Naive thymus-derived CD4-positive, alpha-beta T cell (primary cell): ENCODE measurements around the gene ARHGAP9. TPM values are rescaled to one million over a fixed set of nuclear protein-coding genes. Genes with fewer than 3 reads are reported as not detected.
"Not testable (repeated sequence)": the region's sequence is repeated elsewhere in the genome, so short reads cannot be mapped to it uniquely, and the experiment has no call there.

Source experiments
- ATAC-seq: fragments of 150-1000 bp; cut with Tn5 transposase; 2 replicates; pipeline ENCODE4 v1.10.0; 2021; ENCODE audit warnings: mild to moderate bottlenecking, moderate library complexity
- CTCF ChIA-PET: fragments of 350-600 bp; sonication (Branson Sonifier 250); formaldehyde crosslinking; loops from one replicate; lab custom pipeline; 2021; ENCODE audit warnings: antibody characterized with exemption; lab: Charles Lee
- POLR2A ChIA-PET: fragments of 350-600 bp; sonication (Branson Sonifier 250); formaldehyde crosslinking; loops from one replicate; lab custom pipeline; 2021; ENCODE audit warnings: antibody characterized with exemption, inconsistent platforms; lab: Charles Lee
- DNase-seq, 9 donors: peaks; one replicate each; pipeline versions ENCODE4 v3.0.0 to v3.0.0-alpha.2; 2020 to 2022; ENCODE audit warnings: mixed read lengths in 1 of 9
- H3K27ac ChIP-seq: one replicate; pipeline ENCODE4 v1.7.0; 2013; ENCODE audit warnings: mild to moderate bottlenecking, low read depth, low read length, moderate library complexity
- H3K27me3 ChIP-seq, 2 donors: one replicate each; pipeline ENCODE4 v1.7.0; 2013; ENCODE audit warnings: low read length in 2 of 2, mild to moderate bottlenecking in 2 of 2, moderate library complexity in 2 of 2; ENCODE audit not compliant: control insufficient read depth in 2 of 2, insufficient read depth in 2 of 2
- H3K36me3 ChIP-seq, 3 experiments: 1 replicate in 2 of 3; 2 replicates in 1 of 3; pipeline ENCODE4 v1.7.0; 2013; ENCODE audit warnings: low read length in 3 of 3, mild to moderate bottlenecking in 3 of 3, moderate library complexity in 1 of 3; ENCODE audit not compliant: insufficient read depth in 3 of 3, control insufficient read depth in 2 of 3
- H3K4me1 ChIP-seq, 2 donors: one replicate each; pipeline ENCODE4 v1.7.0; 2013; ENCODE audit warnings: low read length in 2 of 2, mild to moderate bottlenecking in 2 of 2, moderate library complexity in 1 of 2; ENCODE audit not compliant: control insufficient read depth in 2 of 2, insufficient read depth in 2 of 2
- H3K4me3 ChIP-seq: 2 replicates; pipeline ENCODE4 v1.7.0; 2013; ENCODE audit warnings: mild to moderate bottlenecking, low read length
- H3K9me3 ChIP-seq, 3 experiments: 1 replicate in 2 of 3; 2 replicates in 1 of 3; pipeline ENCODE4 v1.7.0; 2013; ENCODE audit warnings: low read length in 3 of 3; ENCODE audit not compliant: control insufficient read depth in 2 of 3
- H3K27ac Mint-ChIP-seq, 9 donors: one replicate each; pipeline ENCODE4 v1.8.0; 2020 to 2022; ENCODE audit warnings: mixed read lengths in 9 of 9, mild to moderate bottlenecking in 8 of 9, moderate library complexity in 5 of 9, inconsistent platforms in 2 of 9
- H3K27me3 Mint-ChIP-seq, 5 donors: one replicate each; pipeline ENCODE4 v1.8.0; 2021 to 2022; ENCODE audit warnings: mixed read lengths in 5 of 5, mild to moderate bottlenecking in 1 of 5
- H3K36me3 Mint-ChIP-seq, 5 donors: one replicate each; pipeline ENCODE4 v1.8.0; 2020 to 2022; ENCODE audit warnings: mixed read lengths in 5 of 5, mild to moderate bottlenecking in 3 of 5, inconsistent platforms in 1 of 5
- H3K4me1 Mint-ChIP-seq, 7 donors: one replicate each; pipeline ENCODE4 v1.8.0; 2020 to 2022; ENCODE audit warnings: mixed read lengths in 7 of 7, mild to moderate bottlenecking in 3 of 7, inconsistent platforms in 1 of 7
- H3K4me3 Mint-ChIP-seq, 10 donors: one replicate each; pipeline ENCODE4 v1.8.0; 2020 to 2022; ENCODE audit warnings: mild to moderate bottlenecking in 10 of 10, mixed read lengths in 10 of 10, moderate library complexity in 6 of 10, inconsistent platforms in 2 of 10
- H3K9me3 Mint-ChIP-seq, 11 donors: one replicate each; pipeline ENCODE4 v1.8.0; 2020 to 2022; ENCODE audit warnings: mixed read lengths in 11 of 11, mild to moderate bottlenecking in 4 of 11, inconsistent platforms in 1 of 11, moderate library complexity in 1 of 11
- intact Hi-C, 2 donors: fragments of 100-400 bp; cut with micrococcal nuclease; formaldehyde crosslinking; loops; one replicate each; pipeline ENCODE4 v1.15.1; 2023
- polyA plus RNA-seq, 2 donors: library from polyadenylated mRNA; unstranded; fragments of 300-500 nt; fragmentation: Illumina TruSeq; gene quantifications; one replicate each; pipeline ENCODE4 v1.2.3, GENCODE V29; 2021
- total RNA-seq, 6 experiments: library from RNA in 5 of 6; stranded (reverse) in 5 of 6; gene quantifications; 1 replicate in 5 of 6; 2 replicates in 1 of 6; pipeline ENCODE4 v1.2.3 and lab custom pipeline; 2021 to 2026

The ARHGAP9 gene
- total and polyA plus RNA-seq, 7 experiments from 2014 or later = 198 to 366 (median 329) TPM

GRCh38 chr12:57518920-57519795, 39.5 kb upstream of the ARHGAP9 start:
- intact Hi-C loops = no loop called here
- Histone ChIP-seq H3K36me3 (peaks cover 9 to 38% (median 13%) of the 10 kb centered on the region in 3 experiments), H3K27ac (peak overlapping the region; percentile 95), H3K4me1 (peaks cover 32 to 40% of the 10 kb centered on the region in 2 donors), H3K4me3 (peak overlapping the region; percentile 100), H3K9me3 (no peaks in the 10 kb centered on the region), H3K27me3 (no peaks in the 10 kb centered on the region)
- H3K4me3 Mint-ChIP-seq = peak overlapping the region; percentile 89 to 99 (median 98)
- H3K9me3 Mint-ChIP-seq = peaks cover 0 to 13% (median 0%) of the 10 kb centered on the region in 11 donors
- ChIA-PET CTCF (interaction anchor here (0.6 to 0.9 kb wide), 2 partner anchors 15 to 275 kb away, joined by 3 read pairs; no protein-coding TSS in a partner anchor), POLR2A (interaction anchor here (0.7 to 2.6 kb wide), 13 partner anchors 10 to 222 kb away, joined by 3 to 50 read pairs (median 4); partner anchors contain the start of genes ARHGAP9 and DCTN2)
- ATAC-seq (no peak), DNase-seq (peak in 4 of 9 donors; percentile 10 to 44 (median 19))
- peak overlapping the region; percentile 97 to 100 (median 99) for H3K27ac Mint-ChIP-seq
- H3K4me1 Mint-ChIP-seq = peaks cover 39 to 72% (median 51%) of the 10 kb centered on the region in 7 donors
- peaks cover 0 to 7% (median 0%) of the 10 kb centered on the region in 5 donors for H3K27me3 Mint-ChIP-seq
- peaks cover 0 to 28% (median 21%) of the 10 kb centered on the region in 5 donors for H3K36me3 Mint-ChIP-seq

- H3K36me3 Mint-ChIP-seq = peaks cover 0 to 32% (median 22%) of the 10 kb centered on the region in 5 donors
- H3K4me1 Mint-ChIP-seq = peaks cover 31 to 63% (median 43%) of the 10 kb centered on the region in 7 donors
- H3K27me3 Mint-ChIP-seq = peaks cover 0 to 7% (median 0%) of the 10 kb centered on the region in 5 donors
- H3K9me3 Mint-ChIP-seq = peaks cover 0 to 11% (median 0%) of the 10 kb centered on the region in 11 donors
- Histone ChIP-seq H3K27me3 (no peaks in the 10 kb centered on the region), H3K9me3 (no peaks in the 10 kb centered on the region), H3K36me3 (peaks cover 10 to 43% (median 13%) of the 10 kb centered on the region in 3 experiments), H3K4me3 (no peak overlapping the region), H3K4me1 (peaks cover 24 to 32% of the 10 kb centered on the region in 2 donors), H3K27ac (peak overlapping the region; percentile 95)
- peak overlapping the region; percentile 77 to 100 (median 99) for H3K27ac Mint-ChIP-seq
- ATAC-seq (no peak), DNase-seq (no peak)
- intact Hi-C loops = no loop called here
- ChIA-PET POLR2A (interaction anchor here (0.7 to 3.3 kb wide), 6 partner anchors 11 to 223 kb away, joined by 3 to 16 read pairs (median 4); partner anchors contain the start of gene ARHGAP9), CTCF (no interaction called here)
- peak overlapping the region; percentile 23 to 99 (median 98) for H3K4me3 Mint-ChIP-seq
Measured at GRCh38 chr12:57518176-57518919, 38.7 kb upstream of the ARHGAP9 start.

- H3K4me1 ChIP-seq = peaks cover 23 to 29% of the 10 kb centered on the region in 2 donors
- POLR2A ChIA-PET = interaction anchor here (0.5 to 3.4 kb wide), 7 partner anchors 12 to 291 kb away, joined by 3 to 16 read pairs (median 4); partner anchors contain the start of gene ARHGAP9
- ATAC-seq, DNase-seq, H3K27me3 ChIP-seq, intact Hi-C loops, H3K4me3 ChIP-seq, H3K9me3 ChIP-seq, H3K9me3 Mint-ChIP-seq, CTCF ChIA-PET, H3K27me3 Mint-ChIP-seq: not testable (repeated sequence)
- Mint-ChIP-seq H3K4me3 (peak overlapping the region in 6 of 10 donors; percentile 38 to 98 (median 51)), H3K4me1 (peaks cover 28 to 60% (median 39%) of the 10 kb centered on the region in 7 donors), H3K27ac (peak overlapping the region in 8 of 9 donors; percentile 55 to 99 (median 83)), H3K36me3 (peaks cover 5 to 38% (median 23%) of the 10 kb centered on the region in 5 donors)
- H3K27ac ChIP-seq = peak overlapping the region; percentile 9
- H3K36me3 ChIP-seq = peaks cover 13 to 49% (median 16%) of the 10 kb centered on the region in 3 experiments
Measured at GRCh38 chr12:57517718-57518117, 38.1 kb upstream of the ARHGAP9 start.

- Histone ChIP-seq H3K9me3 (no peaks in the 10 kb centered on the region), H3K27me3 (no peaks in the 10 kb centered on the region), H3K4me3 (no peak overlapping the region), H3K27ac (peak overlapping the region; percentile 9), H3K36me3 (peaks cover 14 to 54% (median 16%) of the 10 kb centered on the region in 3 experiments), H3K4me1 (peaks cover 23 to 29% of the 10 kb centered on the region in 2 donors)
- intact Hi-C loops = no loop called here
- H3K4me3 Mint-ChIP-seq = peak overlapping the region in 4 of 10 donors; percentile 38 to 68 (median 46)
- H3K9me3 Mint-ChIP-seq = peaks cover 0 to 9% (median 0%) of the 10 kb centered on the region in 11 donors
- CTCF ChIA-PET = no interaction called here
- peaks cover 0 to 6% (median 0%) of the 10 kb centered on the region in 5 donors for H3K27me3 Mint-ChIP-seq
- H3K36me3 Mint-ChIP-seq = peaks cover 5 to 42% (median 28%) of the 10 kb centered on the region in 5 donors
- no peak for DNase-seq
- no peak for ATAC-seq
- H3K27ac Mint-ChIP-seq = peak overlapping the region in 7 of 9 donors; percentile 64 to 99 (median 72)
- peaks cover 28 to 58% (median 43%) of the 10 kb centered on the region in 7 donors for H3K4me1 Mint-ChIP-seq
- POLR2A ChIA-PET = interaction anchor here (0.5 to 3.4 kb wide), 10 partner anchors 13 to 798 kb away, joined by 3 to 16 read pairs (median 4); partner anchors contain the start of gene ARHGAP9
Measured at GRCh38 chr12:57517187-57517586, 37.5 kb upstream of the ARHGAP9 start.

- H3K27ac Mint-ChIP-seq = peak overlapping the region in 7 of 9 donors; percentile 4 to 99 (median 64)
Measured at GRCh38 chr12:57516617-57517153, 37.0 kb upstream of the ARHGAP9 start.

More at GRCh38 chr12:57516617-57517153, 37.0 kb upstream of the ARHGAP9 start:
- Mint-ChIP-seq H3K36me3 (peaks cover 5 to 46% (median 32%) of the 10 kb centered on the region in 5 donors), H3K27me3 (peaks cover 0 to 4% (median 0%) of the 10 kb centered on the region in 5 donors), H3K9me3 (peaks cover 0 to 9% (median 0%) of the 10 kb centered on the region in 11 donors), H3K4me3 (no peak overlapping the region), H3K4me1 (peaks cover 25 to 56% (median 38%) of the 10 kb centered on the region in 7 donors)
- no peaks in the 10 kb centered on the region for H3K9me3 ChIP-seq
- ChIA-PET CTCF (no interaction called here), POLR2A (interaction anchor here (0.6 to 3.4 kb wide), 13 partner anchors 8 to 797 kb away, joined by 3 to 16 read pairs (median 4); partner anchors contain the start of genes ARHGAP9 and GLI1)
- H3K4me3 ChIP-seq = no peak overlapping the region
- intact Hi-C loops = no loop called here
- H3K4me1 ChIP-seq = peaks cover 19 to 24% of the 10 kb centered on the region in 2 donors
- no peak for ATAC-seq
- no peak for DNase-seq
- no peaks in the 10 kb centered on the region for H3K27me3 ChIP-seq
- peaks cover 19 to 59% (median 21%) of the 10 kb centered on the region in 3 experiments for H3K36me3 ChIP-seq
- H3K27ac ChIP-seq = no peak overlapping the region
